H9 (cell line): Measurements from ENCODE around the gene NKD2. TPM values are rescaled to one million over a fixed set of nuclear protein-coding genes. Genes with fewer than 3 reads are reported as not detected.

Experiments
- DNase-seq: peaks from one replicate; pipeline ENCODE4 v3.0.0-alpha.2; 2017
- H2AFZ ChIP-seq: one replicate; pipeline ENCODE4 v1.6.1; 2013; ENCODE audit warnings: mild to moderate bottlenecking, low read length, control low read depth, moderate library complexity
- H2AK5ac ChIP-seq: 2 replicates; pipeline ENCODE4 v1.6.1; 2013; ENCODE audit warnings: low read length, control low read depth, mixed read lengths; ENCODE audit not compliant: insufficient read length
- H2BK120ac ChIP-seq: one replicate; pipeline ENCODE4 v1.6.1; 2013; ENCODE audit warnings: low read depth, mild to moderate bottlenecking, low read length, control low read depth, inconsistent platforms; ENCODE audit not compliant: poor library complexity, severe bottlenecking
- H2BK12ac ChIP-seq: 2 replicates; pipeline ENCODE4 v1.6.1; 2013; ENCODE audit warnings: low read length, control low read depth, mixed read lengths, low read depth; ENCODE audit not compliant: insufficient read length
- H2BK15ac ChIP-seq: 2 replicates; pipeline ENCODE4 v1.6.1; 2013; ENCODE audit warnings: low read depth, low read length, control low read depth
- H2BK20ac ChIP-seq: one replicate; pipeline ENCODE4 v1.6.1; 2013; ENCODE audit warnings: low read depth, mild to moderate bottlenecking, low read length, control low read depth, inconsistent platforms; ENCODE audit not compliant: poor library complexity, severe bottlenecking
- H2BK5ac ChIP-seq: 2 replicates; pipeline ENCODE4 v1.6.1; 2013; ENCODE audit warnings: low read length, control low read depth, mixed read lengths; ENCODE audit not compliant: insufficient read length
- H3K14ac ChIP-seq: 2 replicates; pipeline ENCODE4 v1.6.1; 2013; ENCODE audit warnings: low read length, control low read depth; ENCODE audit not compliant: insufficient read depth
- H3K18ac ChIP-seq: 2 replicates; pipeline ENCODE4 v1.6.1; 2013; ENCODE audit warnings: low read depth, mild to moderate bottlenecking, mixed read lengths, low read length, control low read depth; ENCODE audit not compliant: insufficient read length
- H3K23ac ChIP-seq: 2 replicates; pipeline ENCODE4 v1.6.1; 2013; ENCODE audit warnings: low read length, control low read depth, mixed read lengths, low read depth; ENCODE audit not compliant: insufficient read length
- H3K23me2 ChIP-seq: 2 replicates; pipeline ENCODE4 v1.6.1; 2013; ENCODE audit warnings: low read depth, mild to moderate bottlenecking, mixed read lengths, low read length, control low read depth; ENCODE audit not compliant: insufficient read length, poor library complexity, severe bottlenecking
- H3K27ac ChIP-seq: 2 replicates; pipeline ENCODE4 v1.5.1; 2013; ENCODE audit warnings: low read length, control low read depth, mixed read lengths, low read depth; ENCODE audit not compliant: insufficient read length
- H3K27me3 ChIP-seq: 2 replicates; pipeline ENCODE4 v1.6.1; 2013; ENCODE audit warnings: low read length, control low read depth, inconsistent platforms; ENCODE audit not compliant: insufficient read depth
- H3K4ac ChIP-seq: 2 replicates; pipeline ENCODE4 v1.6.1; 2013; ENCODE audit warnings: low read depth, mild to moderate bottlenecking, control low read depth, inconsistent platforms, low read length, moderate library complexity
- H3K4me1 ChIP-seq: 2 replicates; pipeline ENCODE4 v1.6.1; 2013; ENCODE audit warnings: low read length, control low read depth, inconsistent platforms; ENCODE audit not compliant: insufficient read depth
- H3K4me2 ChIP-seq: 2 replicates; pipeline ENCODE4 v1.6.1; 2013; ENCODE audit warnings: low read length, control low read depth, mixed read lengths; ENCODE audit not compliant: insufficient read length, insufficient read depth
- H3K56ac ChIP-seq: 2 replicates; pipeline ENCODE4 v1.6.1; 2013; ENCODE audit warnings: low read depth, mild to moderate bottlenecking, mixed read lengths, low read length, control low read depth; ENCODE audit not compliant: insufficient read length
- H3K79me1 ChIP-seq: 2 replicates; pipeline ENCODE4 v1.6.1; 2013; ENCODE audit warnings: low read depth, mild to moderate bottlenecking, moderate library complexity, low read length, control low read depth, inconsistent platforms; ENCODE audit not compliant: insufficient read depth, poor library complexity, severe bottlenecking
- H3K79me2 ChIP-seq: 2 replicates; pipeline ENCODE4 v1.6.1; 2013; ENCODE audit warnings: low read length, control low read depth, inconsistent platforms; ENCODE audit not compliant: insufficient read depth
- H3K9ac ChIP-seq: 2 replicates; pipeline ENCODE4 v1.6.1; 2013; ENCODE audit warnings: low read length, control low read depth, mixed read lengths; ENCODE audit not compliant: insufficient read length; ENCODE audit errors: extremely low read depth
- H3K9me3 ChIP-seq: one replicate; pipeline ENCODE4 v1.6.1; 2013; ENCODE audit warnings: low read depth, low read length, inconsistent platforms; ENCODE audit not compliant: control insufficient read depth
- H3T11ph ChIP-seq: one replicate; pipeline ENCODE4 v1.6.1; 2013; ENCODE audit warnings: mild to moderate bottlenecking, low read length, control low read depth, inconsistent platforms
- H4K20me1 ChIP-seq: one replicate; pipeline ENCODE4 v1.6.1; 2013; ENCODE audit not compliant: control insufficient read depth, insufficient read length, insufficient read depth
- H4K5ac ChIP-seq: 2 replicates; pipeline ENCODE4 v1.6.1; 2013; ENCODE audit warnings: low read depth, mild to moderate bottlenecking, mixed read lengths, low read length, control low read depth; ENCODE audit not compliant: insufficient read length
- H4K8ac ChIP-seq: replicated peaks from 2 replicates; pipeline ENCODE4 v1.6.1; 2013; ENCODE audit warnings: low read length, control low read depth, mixed read lengths, low read depth; ENCODE audit not compliant: insufficient read length
- H4K91ac ChIP-seq: 2 replicates; pipeline ENCODE4 v1.6.1; 2013; ENCODE audit warnings: low read depth, mild to moderate bottlenecking, moderate library complexity, mixed read lengths, low read length, control low read depth; ENCODE audit not compliant: insufficient read length
- H3K27ac Mint-ChIP-seq, 3 experiments: 2 replicates in 2 of 3; 3 replicates in 1 of 3; pipeline ENCODE4 v1.8.0; 2020 to 2021; ENCODE audit warnings: mixed read lengths in 3 of 3, mild to moderate bottlenecking in 1 of 3, moderate library complexity in 1 of 3
- H3K27me3 Mint-ChIP-seq: 2 replicates; pipeline ENCODE4 v1.8.0; 2021; ENCODE audit warnings: low read depth, mild to moderate bottlenecking, moderate library complexity, mixed read lengths
- H3K36me3 Mint-ChIP-seq, 3 experiments: 2 replicates in 2 of 3; 3 replicates in 1 of 3; pipeline ENCODE4 v1.8.0; 2020 to 2021; ENCODE audit warnings: low read depth in 3 of 3, mixed read lengths in 3 of 3; ENCODE audit not compliant: insufficient read depth in 1 of 3
- H3K4me1 Mint-ChIP-seq, 2 experiments: 2 replicates each; pipeline ENCODE4 v1.8.0; 2020; ENCODE audit warnings: mixed read lengths in 2 of 2
- H3K4me3 Mint-ChIP-seq, 2 experiments: 2 replicates in 1 of 2; 3 replicates in 1 of 2; pipeline ENCODE4 v1.8.0; 2020 to 2021; ENCODE audit warnings: mild to moderate bottlenecking in 2 of 2, mixed read lengths in 2 of 2, moderate library complexity in 1 of 2
- H3K9me3 Mint-ChIP-seq, 2 experiments: 2 replicates in 1 of 2; 3 replicates in 1 of 2; pipeline ENCODE4 v1.8.0; 2020; ENCODE audit warnings: mild to moderate bottlenecking in 2 of 2, mixed read lengths in 2 of 2, moderate library complexity in 1 of 2
- WGBS: extraction: QIAGEN DNeasy Blood & Tissue Kit; methylation state at CpG from one replicate; pipeline ENCODE4 v1.1.7; 2013; ENCODE audit warnings: missing lambda C conversion rate, low lambda C conversion rate, mixed read lengths; ENCODE audit not compliant: insufficient read length; ENCODE audit errors: extremely low coverage; 5-methylcytosine and 5-hydroxymethylcytosine counted together
- total RNA-seq: library from RNA; stranded (reverse); gene quantifications from 2 replicates; pipeline ENCODE4 v1.2.1, GENCODE V29; 2021
- TF ChIP-seq, protein P1 (sequence below): fragments of 200-600 bp; sonication (generic); conservative IDR thresholded peaks from 3 replicates; pipeline ENCODE4 v1.8.0; 2021; ENCODE audit warnings: antibody characterized with exemption, mild to moderate bottlenecking

NKD2 gene
- total RNA-seq, 1 experiment from 2014 or later: 7.3 TPM

DNA sequence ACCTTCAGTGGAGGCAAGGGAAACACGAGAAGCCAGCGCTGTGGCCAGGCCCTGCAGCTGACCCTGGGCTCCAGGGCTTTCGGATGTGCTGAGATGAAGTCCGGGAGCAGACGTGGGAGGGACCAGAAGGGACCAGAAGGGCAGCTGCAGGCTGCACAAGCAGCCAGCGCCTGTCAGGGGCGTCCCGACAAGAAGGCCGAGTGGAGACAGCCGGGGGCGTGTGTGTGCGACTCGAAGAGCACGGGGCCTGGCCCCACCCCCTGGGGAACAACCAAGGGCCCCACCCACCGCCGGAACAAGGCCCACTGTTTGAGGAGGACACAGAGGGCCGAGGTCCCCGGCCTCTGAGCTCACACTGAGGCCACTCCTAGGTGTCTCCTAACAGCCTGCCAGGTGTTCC is 71.8 kb downstream of the NKD2 start:
- TF ChIP-seq, protein P1, sequence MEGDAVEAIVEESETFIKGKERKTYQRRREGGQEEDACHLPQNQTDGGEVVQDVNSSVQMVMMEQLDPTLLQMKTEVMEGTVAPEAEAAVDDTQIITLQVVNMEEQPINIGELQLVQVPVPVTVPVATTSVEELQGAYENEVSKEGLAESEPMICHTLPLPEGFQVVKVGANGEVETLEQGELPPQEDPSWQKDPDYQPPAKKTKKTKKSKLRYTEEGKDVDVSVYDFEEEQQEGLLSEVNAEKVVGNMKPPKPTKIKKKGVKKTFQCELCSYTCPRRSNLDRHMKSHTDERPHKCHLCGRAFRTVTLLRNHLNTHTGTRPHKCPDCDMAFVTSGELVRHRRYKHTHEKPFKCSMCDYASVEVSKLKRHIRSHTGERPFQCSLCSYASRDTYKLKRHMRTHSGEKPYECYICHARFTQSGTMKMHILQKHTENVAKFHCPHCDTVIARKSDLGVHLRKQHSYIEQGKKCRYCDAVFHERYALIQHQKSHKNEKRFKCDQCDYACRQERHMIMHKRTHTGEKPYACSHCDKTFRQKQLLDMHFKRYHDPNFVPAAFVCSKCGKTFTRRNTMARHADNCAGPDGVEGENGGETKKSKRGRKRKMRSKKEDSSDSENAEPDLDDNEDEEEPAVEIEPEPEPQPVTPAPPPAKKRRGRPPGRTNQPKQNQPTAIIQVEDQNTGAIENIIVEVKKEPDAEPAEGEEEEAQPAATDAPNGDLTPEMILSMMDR: no peak
- no peaks in the 10 kb centered on the region for H3K4me1 Mint-ChIP-seq
- H4K5ac ChIP-seq: no peak overlapping the region
- H3K14ac ChIP-seq: no peak overlapping the region
- H3K27ac ChIP-seq: no peak overlapping the region
- no peaks in the 10 kb centered on the region for H3K27me3 Mint-ChIP-seq
- no peak overlapping the region for H3K56ac ChIP-seq
- H4K8ac ChIP-seq: no peak overlapping the region
- no CpG with 5 or more reads among the region's 18 CpGs for WGBS
- no peak overlapping the region for H4K91ac ChIP-seq
- H4K20me1 ChIP-seq: no peaks in the 10 kb centered on the region
- no peak overlapping the region for H2AK5ac ChIP-seq
- H2BK12ac ChIP-seq: no peak overlapping the region
- H3K79me1 ChIP-seq: no peaks in the 10 kb centered on the region
- H2BK20ac ChIP-seq: no peak overlapping the region
- no peak overlapping the region for H2BK15ac ChIP-seq
- peaks cover 10 to 45% (median 28%) of the 10 kb centered on the region in 3 experiments for H3K36me3 Mint-ChIP-seq
- H3K23ac ChIP-seq: no peak overlapping the region
- no peaks in the 10 kb centered on the region for H3K9me3 Mint-ChIP-seq
- no peak overlapping the region for H2AFZ ChIP-seq
- H3K4me2 ChIP-seq: no peak overlapping the region
- no peak overlapping the region for H2BK120ac ChIP-seq
- no peaks in the 10 kb centered on the region for H3K79me2 ChIP-seq
- no peaks in the 10 kb centered on the region for H3K9me3 ChIP-seq
- no peaks in the 10 kb centered on the region for H3K23me2 ChIP-seq
- H3K9ac ChIP-seq: no peak overlapping the region
- H3K27ac Mint-ChIP-seq: no peak overlapping the region; a peak in 2 of 7 replicates
- H3K4me1 ChIP-seq: no peaks in the 10 kb centered on the region
- H3T11ph ChIP-seq: no peak overlapping the region
- no peak overlapping the region for H2BK5ac ChIP-seq
- DNase-seq: no peak
- H3K18ac ChIP-seq: no peak overlapping the region
- no peak overlapping the region for H3K4ac ChIP-seq
- no peaks in the 10 kb centered on the region for H3K27me3 ChIP-seq
- H3K4me3 Mint-ChIP-seq: no peak overlapping the region
